ENCODE measurements around the gene CD8B.

CD8B gene

DNA sequence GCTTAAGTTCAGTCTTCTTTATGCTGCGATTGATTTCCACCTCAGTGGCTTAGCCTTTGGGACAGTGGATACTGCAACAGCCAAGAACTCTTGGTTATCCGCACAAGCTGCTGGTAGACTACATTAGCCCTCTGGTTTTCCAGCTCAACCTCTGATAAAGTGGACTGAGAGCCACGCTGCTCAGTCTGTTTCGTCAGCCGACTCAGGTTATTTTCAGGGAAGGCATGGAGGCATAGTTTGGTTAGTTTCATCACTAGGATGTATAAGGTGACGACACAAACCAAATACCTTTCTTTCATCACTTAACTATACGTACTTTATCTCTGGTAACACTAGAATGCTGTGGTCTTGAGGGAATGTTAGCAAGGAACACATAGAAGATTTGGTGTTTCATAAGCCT, 85.2 kb downstream of the CD8B start:
- TF ChIP-seq, protein P1, sequence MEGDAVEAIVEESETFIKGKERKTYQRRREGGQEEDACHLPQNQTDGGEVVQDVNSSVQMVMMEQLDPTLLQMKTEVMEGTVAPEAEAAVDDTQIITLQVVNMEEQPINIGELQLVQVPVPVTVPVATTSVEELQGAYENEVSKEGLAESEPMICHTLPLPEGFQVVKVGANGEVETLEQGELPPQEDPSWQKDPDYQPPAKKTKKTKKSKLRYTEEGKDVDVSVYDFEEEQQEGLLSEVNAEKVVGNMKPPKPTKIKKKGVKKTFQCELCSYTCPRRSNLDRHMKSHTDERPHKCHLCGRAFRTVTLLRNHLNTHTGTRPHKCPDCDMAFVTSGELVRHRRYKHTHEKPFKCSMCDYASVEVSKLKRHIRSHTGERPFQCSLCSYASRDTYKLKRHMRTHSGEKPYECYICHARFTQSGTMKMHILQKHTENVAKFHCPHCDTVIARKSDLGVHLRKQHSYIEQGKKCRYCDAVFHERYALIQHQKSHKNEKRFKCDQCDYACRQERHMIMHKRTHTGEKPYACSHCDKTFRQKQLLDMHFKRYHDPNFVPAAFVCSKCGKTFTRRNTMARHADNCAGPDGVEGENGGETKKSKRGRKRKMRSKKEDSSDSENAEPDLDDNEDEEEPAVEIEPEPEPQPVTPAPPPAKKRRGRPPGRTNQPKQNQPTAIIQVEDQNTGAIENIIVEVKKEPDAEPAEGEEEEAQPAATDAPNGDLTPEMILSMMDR (IDR thresholded peaks at IDR 0.05), result no peak

DNA sequence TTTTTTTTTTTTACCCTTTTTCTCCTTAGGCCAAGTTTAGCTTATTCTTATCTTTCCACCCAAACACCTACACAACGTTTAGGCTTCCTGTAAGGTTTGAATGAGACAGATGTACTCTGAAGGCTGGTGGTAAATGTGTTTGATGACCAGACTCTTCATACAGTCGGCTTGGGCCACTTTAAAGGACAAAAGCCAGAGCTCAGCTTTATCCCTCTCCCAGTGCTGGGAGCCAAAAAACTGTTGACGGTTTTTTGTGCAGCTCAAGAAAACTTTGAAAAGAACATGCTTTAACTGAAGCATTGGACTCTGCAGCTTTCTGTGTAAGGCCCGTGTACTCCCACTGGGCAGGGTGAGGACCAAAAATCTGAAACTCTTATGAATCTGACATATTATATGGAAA, 86.3 kb downstream of the CD8B start:
- TF ChIP-seq, protein P1 (IDR thresholded peaks at IDR 0.05), result no peak

DNA sequence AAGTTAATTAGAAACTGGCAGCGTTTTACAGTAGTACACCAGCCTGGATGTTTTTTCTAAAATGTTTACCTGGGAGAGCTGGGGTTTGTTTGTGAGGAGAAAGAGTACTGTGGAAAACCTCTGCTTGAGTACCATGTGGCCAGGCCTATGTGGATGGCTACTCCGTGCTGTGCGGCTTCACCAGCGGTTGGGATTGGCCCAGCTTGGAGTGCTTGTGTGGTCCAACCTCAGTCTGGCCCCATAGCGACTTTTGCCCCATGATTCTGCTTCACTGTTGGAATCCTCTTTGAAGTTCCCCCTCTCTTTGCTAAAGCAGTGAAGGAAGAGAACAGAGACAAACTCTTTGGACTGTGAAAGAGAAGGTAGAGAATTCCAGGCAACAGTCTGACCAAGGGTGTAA, 86.8 kb downstream of the CD8B start:
- TF ChIP-seq, protein P1 (IDR thresholded peaks at IDR 0.05), result no peak

DNA sequence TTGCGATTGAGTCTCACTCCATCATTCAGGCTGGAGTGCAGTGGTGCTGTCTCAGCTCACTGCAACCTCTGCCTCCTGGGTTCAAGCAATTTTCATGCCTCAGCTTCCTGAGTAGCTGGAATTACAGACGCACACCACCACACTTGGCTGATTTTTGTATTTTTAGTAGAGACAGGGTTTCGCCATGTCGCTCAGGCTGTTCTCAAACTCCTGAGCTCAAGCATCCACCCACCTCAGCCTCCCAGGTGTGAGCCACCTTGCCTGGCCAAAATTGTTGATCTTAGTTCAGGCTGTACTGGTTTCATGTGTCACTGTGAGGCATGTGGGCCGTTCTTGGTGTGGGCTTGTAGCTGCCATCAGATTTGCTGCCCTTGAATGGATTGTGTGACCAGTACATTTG, 89.1 kb downstream of the CD8B start:
- TF ChIP-seq, protein P1 (IDR thresholded peaks at IDR 0.05), result no peak

DNA sequence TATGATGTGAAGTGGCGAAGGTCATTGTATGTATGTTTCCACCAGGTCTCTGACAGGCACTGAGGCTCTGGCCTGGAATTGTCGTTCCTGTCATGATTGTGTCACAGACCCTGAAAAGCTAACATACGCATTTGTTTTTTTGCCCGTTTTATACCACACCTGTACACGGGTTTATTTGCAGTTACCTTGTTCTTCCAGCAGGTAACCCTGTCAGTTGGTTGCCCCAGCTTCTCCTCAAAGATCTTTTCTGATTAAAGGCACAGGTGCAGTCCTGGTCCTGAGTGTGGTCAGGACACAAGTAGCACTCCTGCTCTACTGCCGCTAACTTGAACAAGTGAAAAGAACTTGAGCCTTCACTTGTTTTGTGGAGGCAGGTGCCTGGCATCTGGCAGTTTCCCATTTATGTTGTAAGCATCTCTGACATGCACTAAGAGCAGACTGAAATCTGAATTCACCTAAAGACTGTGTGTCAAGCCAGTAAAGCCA, 90.8 kb downstream of the CD8B start:
- TF ChIP-seq, protein P1 (IDR thresholded peaks at IDR 0.05), result no peak

DNA sequence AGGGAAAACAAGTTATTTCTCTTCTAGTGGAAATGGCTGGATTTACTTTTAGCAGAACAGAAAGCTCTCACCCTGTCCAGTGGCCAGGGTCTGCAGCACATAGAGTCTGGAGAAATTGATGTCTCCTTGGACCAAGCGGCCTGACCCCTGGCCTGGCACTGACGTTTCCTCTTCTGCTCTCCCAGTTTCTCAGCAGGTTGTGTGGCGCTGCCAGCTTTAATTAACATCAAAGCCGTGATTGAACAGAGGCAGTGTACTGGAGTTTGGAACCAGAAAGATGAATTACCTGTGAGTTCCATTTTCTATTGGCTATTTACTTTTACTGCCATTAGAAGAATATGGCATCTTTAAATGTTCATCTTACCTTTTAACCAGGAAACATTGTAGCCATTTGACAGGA, 91.8 kb downstream of the CD8B start:
- TF ChIP-seq, protein P1 (IDR thresholded peaks at IDR 0.05), result no peak

DNA sequence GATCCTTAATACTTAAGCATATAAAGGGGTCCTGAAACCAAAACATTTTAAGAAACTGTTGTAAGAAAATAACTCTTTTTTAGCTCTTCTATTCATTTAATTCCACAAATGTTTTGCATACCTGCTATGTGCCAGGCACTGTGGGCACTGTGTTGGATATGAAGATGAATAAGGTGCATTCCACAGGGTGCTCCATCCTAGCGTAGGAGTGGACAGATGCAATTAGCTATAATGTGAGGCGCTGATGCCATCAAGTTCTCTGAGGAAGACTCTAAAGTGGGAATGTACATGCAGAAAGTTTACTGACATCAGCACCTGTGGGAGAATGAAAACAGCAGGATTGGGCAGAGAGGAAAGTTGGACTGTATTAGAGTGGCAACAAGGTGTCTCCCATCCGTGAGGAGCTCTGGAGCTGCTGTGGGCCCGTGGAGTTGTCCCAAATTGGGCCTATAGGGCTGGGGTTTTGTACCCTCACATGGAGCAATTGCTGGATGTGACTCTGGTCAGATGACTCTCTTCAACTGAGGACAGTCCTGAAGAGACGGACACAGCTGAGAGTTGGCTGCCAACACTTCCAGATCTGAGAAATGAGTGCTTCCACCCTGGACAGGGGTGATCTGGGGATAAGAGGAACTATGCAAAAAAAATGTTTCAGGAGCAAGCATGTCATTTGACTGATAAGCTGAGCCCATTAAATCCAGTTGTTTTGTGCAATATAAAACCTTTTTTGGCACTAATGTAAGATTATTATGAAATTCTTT, 93.3 kb downstream of the CD8B start:
- TF ChIP-seq, protein P1 (IDR thresholded peaks at IDR 0.05), result no peak

Measured in LNCAP (cell line).